NCI-H226 (cell line): ENCODE results near the gene TXNDC12.
"Not testable (repeated sequence)": the region's sequence is repeated elsewhere in the genome, so short reads cannot be mapped to it uniquely, and the experiment has no call there.

Experiments used
- DNase-seq: peaks from one replicate; pipeline ENCODE4 v3.0.0-alpha.2; 2015

Gene TXNDC12

GRCh38 chr1:52045666-52046195 lies 9.3 kb downstream of the TXNDC12 start:
- not testable (repeated sequence) for DNase-seq

- no peak for DNase-seq
Observed at GRCh38 chr1:52045236-52045635, 9.8 kb downstream of the TXNDC12 start.

GRCh38 chr1:52041551-52042185 lies 13.3 kb downstream of the TXNDC12 start:
- no peak for DNase-seq

- no peak for DNase-seq
Observed at GRCh38 chr1:52037909-52038308, 17.1 kb downstream of the TXNDC12 start.

GRCh38 chr1:52037402-52037814 lies 17.6 kb downstream of the TXNDC12 start:
- no peak for DNase-seq

- no peak for DNase-seq
Observed at GRCh38 chr1:52034050-52034384, 21.0 kb downstream of the TXNDC12 start.

- DNase-seq: peak; percentile 90
Observed at GRCh38 chr1:52033190-52034049, 21.6 kb downstream of the TXNDC12 start, which contains the start of gene KTI12. Gene KTI12 (minus strand): TSS chr1:52033810. CDS start chr1:52033761, 49 bp downstream.

GRCh38 chr1:52032785-52033131 lies 22.2 kb downstream of the TXNDC12 start:
- no peak for DNase-seq

- no peak for DNase-seq
Observed at GRCh38 chr1:52032124-52032784, 22.7 kb downstream of the TXNDC12 start.

- DNase-seq: not testable (repeated sequence)
Observed at GRCh38 chr1:52028839-52029238, 26.2 kb downstream of the TXNDC12 start.

GRCh38 chr1:52028328-52028727 lies 26.7 kb downstream of the TXNDC12 start:
- no peak for DNase-seq

GRCh38 chr1:52026278-52026677 lies 28.7 kb downstream of the TXNDC12 start:
- DNase-seq: no peak

- no peak for DNase-seq
Observed at GRCh38 chr1:52022133-52022532, 32.9 kb downstream of the TXNDC12 start.

GRCh38 chr1:52008071-52008809 lies 46.8 kb downstream of the TXNDC12 start:
- DNase-seq: no peak

- no peak for DNase-seq
Observed at GRCh38 chr1:52007215-52008002, 47.6 kb downstream of the TXNDC12 start.

- not testable (repeated sequence) for DNase-seq
Observed at GRCh38 chr1:52006081-52006553, 48.9 kb downstream of the TXNDC12 start.

- DNase-seq: peak; percentile 7
Observed at GRCh38 chr1:52005548-52005947, 49.4 kb downstream of the TXNDC12 start.

- no peak for DNase-seq
Observed at GRCh38 chr1:52003877-52004276, 51.1 kb downstream of the TXNDC12 start.

GRCh38 chr1:52002038-52002917 lies 52.7 kb downstream of the TXNDC12 start:
- peak; percentile 70 for DNase-seq

- no peak for DNase-seq
Observed at GRCh38 chr1:51998701-51999100, 56.3 kb downstream of the TXNDC12 start.

GRCh38 chr1:51997974-51998382 lies 57.0 kb downstream of the TXNDC12 start:
- DNase-seq: no peak
